ENCODE data around the gene ANTKMT.

ANTKMT gene, protein sequence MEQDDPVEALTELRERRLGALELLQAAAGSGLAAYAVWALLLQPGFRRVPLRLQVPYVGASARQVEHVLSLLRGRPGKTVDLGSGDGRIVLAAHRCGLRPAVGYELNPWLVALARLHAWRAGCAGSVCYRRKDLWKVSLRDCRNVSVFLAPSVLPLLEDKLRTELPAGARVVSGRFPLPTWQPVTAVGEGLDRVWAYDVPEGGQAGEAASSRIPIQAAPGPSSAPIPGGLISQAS

DNA sequence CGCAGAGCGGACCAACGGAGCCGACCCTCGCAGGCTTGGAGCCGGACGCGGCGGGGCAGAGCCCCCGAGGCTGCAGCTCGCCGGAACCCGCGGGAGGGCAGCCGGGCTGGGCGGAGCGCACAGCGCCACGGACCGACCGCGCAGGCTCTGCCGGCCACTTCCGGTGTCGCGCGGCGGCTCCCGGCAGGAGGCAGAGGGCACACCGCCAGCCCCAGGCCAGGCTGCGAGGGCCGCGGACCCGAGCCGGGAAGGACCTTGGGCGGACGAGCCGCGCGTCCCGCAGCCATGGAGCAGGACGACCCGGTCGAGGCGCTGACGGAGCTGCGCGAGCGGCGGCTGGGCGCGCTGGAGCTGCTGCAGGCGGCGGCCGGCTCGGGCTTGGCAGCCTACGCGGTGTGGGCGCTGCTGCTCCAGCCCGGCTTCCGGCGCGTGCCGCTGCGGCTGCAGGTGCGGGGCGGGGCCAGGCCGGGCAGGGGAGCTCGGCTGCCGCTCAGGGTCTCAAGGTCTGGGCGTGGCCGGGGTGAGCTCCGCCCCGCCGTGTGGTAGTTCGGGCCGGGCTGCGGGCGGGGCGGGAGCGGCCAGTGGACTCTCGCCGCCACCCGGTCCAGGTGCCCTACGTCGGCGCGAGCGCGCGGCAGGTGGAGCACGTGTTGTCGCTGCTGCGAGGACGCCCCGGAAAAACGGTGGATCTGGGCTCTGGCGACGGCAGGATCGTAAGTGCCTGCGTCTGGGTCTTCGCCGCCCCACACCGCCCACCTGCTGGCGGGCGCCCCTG, at the start of gene ANTKMT:
TSS of gene ANTKMT (plus strand) at position 157 of the 775 bp plus-strand sequence. CDS start at position 286, 129 bp downstream.
- peak; percentile 79 for DNase-seq

- no peak for DNase-seq
These were observed 49.4 kb upstream of the ANTKMT start for GRCh38 chr16:671353-672131.

DNA sequence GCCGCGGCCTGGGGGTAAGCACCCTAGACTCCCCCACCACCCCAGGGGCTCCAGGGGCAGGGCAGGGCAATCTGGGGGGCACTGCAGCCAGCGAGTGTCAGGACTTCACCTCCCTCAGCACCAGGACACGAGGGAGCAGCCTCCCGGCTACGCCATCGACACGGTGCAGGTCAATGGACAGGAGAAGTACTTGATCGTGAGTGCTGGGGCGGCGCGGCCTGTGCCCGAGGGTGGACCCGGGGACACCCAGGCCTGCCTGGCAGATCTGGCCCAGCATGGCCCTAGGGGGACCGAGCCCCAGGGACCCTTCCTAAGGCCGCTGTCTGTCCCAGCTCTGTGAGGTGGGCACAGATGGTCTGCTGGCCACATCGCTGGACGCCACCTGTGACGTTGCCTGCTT, 48.6 kb upstream of the ANTKMT start:
- no peak for DNase-seq

GRCh38 chr16:672851-673250, 48.1 kb upstream of the ANTKMT start:
- DNase-seq = no peak

GRCh38 chr16:673399-673991, 47.5 kb upstream of the ANTKMT start:
- no peak for DNase-seq

- DNase-seq = no peak
These were observed 46.6 kb upstream of the ANTKMT start for GRCh38 chr16:674214-674881.

GRCh38 chr16:674968-675883, 45.7 kb upstream of the ANTKMT start, which contains the start of gene RHBDL1:
Gene RHBDL1, plus strand, starts transcription at chr16:675671. Its CDS starts 120 bp downstream, at chr16:675791.
- DNase-seq = peak; percentile 44

DNA sequence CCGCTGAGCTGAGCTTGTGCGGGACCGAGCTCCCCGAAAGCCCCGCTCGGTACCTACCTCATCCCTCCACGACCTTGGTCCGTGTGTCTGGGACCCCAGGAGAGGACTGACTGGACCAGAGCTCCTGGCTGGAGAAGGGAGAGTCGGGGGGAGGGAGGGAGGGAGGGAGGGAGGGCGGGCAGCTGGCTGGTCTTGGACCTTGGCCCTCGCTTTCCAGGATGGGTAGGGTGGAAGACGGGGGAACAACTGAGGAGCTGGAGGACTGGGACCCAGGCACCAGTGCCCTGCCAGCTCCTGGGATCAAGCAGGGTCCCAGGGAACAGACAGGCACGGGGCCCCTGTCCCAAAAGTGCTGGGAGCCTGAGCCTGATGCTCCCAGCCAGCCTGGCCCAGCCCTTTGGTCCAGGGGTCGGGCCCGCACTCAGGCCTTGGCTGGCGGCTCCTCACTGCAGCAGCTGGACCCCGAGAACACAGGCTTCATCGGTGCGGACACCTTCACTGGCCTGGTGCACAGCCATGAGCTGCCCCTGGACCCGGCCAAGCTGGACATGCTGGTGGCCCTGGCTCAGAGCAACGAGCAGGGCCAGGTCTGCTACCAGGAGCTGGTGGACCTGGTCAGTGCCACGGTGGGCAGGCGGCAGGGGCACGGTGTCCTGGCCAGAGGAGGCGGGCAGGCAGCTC, 44.9 kb upstream of the ANTKMT start:
- DNase-seq = no peak

- DNase-seq = no peak
These were observed 44.4 kb upstream of the ANTKMT start for GRCh38 chr16:676565-676902.

- DNase-seq = no peak
These were observed 44.0 kb upstream of the ANTKMT start for GRCh38 chr16:676913-677312.

GRCh38 chr16:677316-678190, 43.4 kb upstream of the ANTKMT start:
- no peak for DNase-seq

DNA sequence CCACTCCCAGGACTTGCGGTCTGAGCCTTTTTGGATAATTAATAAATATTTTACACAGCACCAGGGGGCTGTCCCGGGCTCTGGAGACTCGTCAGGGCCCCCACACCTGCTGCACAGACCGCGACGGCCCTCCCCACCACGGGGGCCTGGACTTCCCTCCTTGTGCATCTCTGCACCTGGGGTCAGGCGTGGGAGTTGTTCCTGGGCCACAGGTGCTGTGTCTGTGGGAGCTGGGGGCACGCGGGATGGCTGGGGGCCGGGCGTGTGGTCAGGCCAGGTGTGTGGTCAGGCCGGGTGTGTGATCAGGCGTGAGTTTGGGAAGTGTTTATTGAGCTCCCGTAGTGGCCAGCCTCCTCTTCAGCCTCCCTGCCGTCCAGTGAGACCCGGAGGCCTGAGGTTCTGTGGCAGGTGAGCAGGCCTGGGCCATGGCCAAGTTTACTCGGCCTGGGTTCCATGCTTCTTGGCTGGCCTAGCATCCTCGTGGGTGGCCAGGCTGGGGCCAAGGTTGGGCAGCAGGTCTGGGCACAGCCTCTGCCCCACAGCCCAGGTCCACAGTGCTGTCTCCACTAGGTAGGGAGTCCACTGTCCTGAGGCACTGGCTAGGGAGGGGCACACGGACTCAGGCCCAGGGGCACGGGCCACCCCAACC, 42.6 kb upstream of the ANTKMT start:
- no peak for DNase-seq

- DNase-seq = peak; percentile 66
These were observed 41.8 kb upstream of the ANTKMT start for GRCh38 chr16:678858-679813.

- DNase-seq = peak; percentile 86
These were observed 40.9 kb upstream of the ANTKMT start, which contains the start of gene STUB1 for GRCh38 chr16:679814-680624. Gene STUB1, plus strand, starts transcription at chr16:680410. Its CDS starts 116 bp downstream, at chr16:680526.

DNA sequence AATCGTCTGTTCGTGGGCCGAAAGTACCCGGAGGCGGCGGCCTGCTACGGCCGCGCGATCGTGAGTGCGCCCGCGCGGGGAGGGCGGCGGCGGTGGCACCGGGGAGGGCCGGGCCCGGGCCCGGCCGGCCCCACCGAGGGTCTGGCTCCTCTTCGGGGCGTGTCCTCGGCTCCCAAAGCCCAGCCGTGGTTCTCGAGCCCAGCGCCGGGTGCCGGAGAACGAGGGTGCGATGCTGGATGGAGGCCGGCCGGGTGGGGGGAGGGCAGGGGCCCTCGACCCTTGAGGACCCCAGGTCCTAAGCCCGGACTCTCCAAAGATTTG, 40.4 kb upstream of the ANTKMT start:
- DNase-seq = no peak

- peak; percentile 48 for DNase-seq
These were observed 39.8 kb upstream of the ANTKMT start for GRCh38 chr16:680967-681745.
